GM23248 (cell line): Measurements from ENCODE around the gene KCNQ1OT1. TPM values are rescaled to one million over a fixed set of nuclear protein-coding genes. Genes with fewer than 3 reads are reported as not detected.

Source experiments
- DNase-seq: peaks from one replicate; pipeline ENCODE4 v3.0.0-alpha.2; 2015
- H2AFZ ChIP-seq: fragments of 200-600 bp; sonication (generic); 2 replicates; pipeline ENCODE4 v1.6.1; 2016; ENCODE audit warnings: antibody characterized with exemption
- H3F3A ChIP-seq: fragments of 200-600 bp; sonication (generic); 2 replicates; pipeline ENCODE4 v1.6.1; 2016; ENCODE audit warnings: mild to moderate bottlenecking, antibody characterized with exemption, mixed run types; ENCODE audit not compliant: insufficient read depth
- H3K27ac ChIP-seq: fragments of 200-600 bp; sonication (generic); 2 replicates; pipeline ENCODE4 v1.5.1; 2016; ENCODE audit warnings: mild to moderate bottlenecking
- H3K27me3 ChIP-seq: fragments of 200-600 bp; sonication (generic); replicated peaks from 2 replicates; pipeline ENCODE4 v1.6.1; 2016; ENCODE audit warnings: mild to moderate bottlenecking; ENCODE audit not compliant: insufficient read depth
- H3K36me3 ChIP-seq: fragments of 200-600 bp; sonication (generic); 2 replicates; pipeline ENCODE4 v1.6.1; 2016; ENCODE audit warnings: low read depth, mild to moderate bottlenecking
- H3K4me1 ChIP-seq: fragments of 200-600 bp; sonication (generic); 2 replicates; pipeline ENCODE4 v1.6.1; 2016; ENCODE audit warnings: mild to moderate bottlenecking; ENCODE audit not compliant: insufficient read depth
- H3K4me2 ChIP-seq: fragments of 200-600 bp; sonication (generic); one replicate; pipeline ENCODE4 v1.6.1; 2016; ENCODE audit warnings: mild to moderate bottlenecking; ENCODE audit not compliant: unreplicated experiment
- H3K4me3 ChIP-seq: fragments of 200-600 bp; sonication (generic); 2 replicates; pipeline ENCODE4 v1.5.1; 2016; ENCODE audit warnings: mild to moderate bottlenecking
- H3K79me2 ChIP-seq: fragments of 200-600 bp; sonication (generic); 2 replicates; pipeline ENCODE4 v1.6.1; 2016; ENCODE audit warnings: mild to moderate bottlenecking; ENCODE audit not compliant: insufficient read depth
- H3K9ac ChIP-seq: fragments of 200-600 bp; sonication (generic); 2 replicates; pipeline ENCODE4 v1.6.1; 2016; ENCODE audit warnings: mild to moderate bottlenecking
- H3K9me2 ChIP-seq: fragments of 200-600 bp; sonication (generic); 2 replicates; pipeline ENCODE4 v1.6.1; 2016; ENCODE audit warnings: mixed run types, mild to moderate bottlenecking, moderate library complexity; ENCODE audit not compliant: insufficient read depth
- H3K9me3 ChIP-seq: fragments of 200-600 bp; sonication (generic); one replicate; pipeline ENCODE4 v1.6.1; 2017; ENCODE audit warnings: low read depth
- H4K20me1 ChIP-seq: fragments of 200-600 bp; sonication (generic); 2 replicates; pipeline ENCODE4 v1.6.0; 2016; ENCODE audit not compliant: insufficient read depth
- EZH2 ChIP-seq: fragments of 200-600 bp; sonication (generic); IDR thresholded peaks from 2 replicates; pipeline ENCODE4 v1.6.1; 2018; ENCODE audit warnings: antibody characterized with exemption, mild to moderate bottlenecking; ENCODE audit not compliant: insufficient read depth, poor library complexity, severe bottlenecking
- EZH2phosphoT487 ChIP-seq: fragments of 200-600 bp; sonication (generic); IDR thresholded peaks from 2 replicates; pipeline ENCODE4 v1.6.1; 2018; ENCODE audit warnings: antibody characterized with exemption, moderate library complexity, mild to moderate bottlenecking, low read depth; ENCODE audit not compliant: insufficient read depth
- WGBS, 2 experiments: methylation state at CpG; one replicate each; pipeline ENCODE4 v1.1.6; 2015 to 2017; ENCODE audit warnings: low lambda C conversion rate in 2 of 2, low coverage in 1 of 2; ENCODE audit errors: missing lambda C conversion rate in 2 of 2; 5-methylcytosine and 5-hydroxymethylcytosine counted together
- in situ Hi-C: fragments of 300-500 bp; cut with MboI; formaldehyde crosslinking; loops from 2 replicates; pipeline ENCODE4 v1.15.0; 2020
- polyA plus RNA-seq: library from polyadenylated mRNA; unstranded; fragments of >200 nt; fragmentation: Nextera tagmentation; extraction: Ambion mirVana; gene quantifications from 2 replicates; pipeline ENCODE4 v1.2.1, GENCODE V29; 2016
- total RNA-seq: library from RNA; depleted of rRNA; stranded (reverse); fragments of >200 nt; shearing (Covaris generic); gene quantifications from 2 replicates; pipeline ENCODE4 v1.2.3, GENCODE V29; 2014

KCNQ1OT1 gene
- total and polyA plus RNA-seq, 2 experiments from 2014 or later = 0.49 to 0.86 TPM

GRCh38 chr11:2586793-2587131, 113.0 kb downstream of the KCNQ1OT1 start:
- Histone ChIP-seq H3K79me2 (no peaks in the 10 kb centered on the region), H3K9me3 (no peaks in the 10 kb centered on the region), H3K27me3 (peaks cover 3% of the 10 kb centered on the region), H3K9me2 (no peaks in the 10 kb centered on the region), H3K27ac (no peak overlapping the region), H3K36me3 (no peaks in the 10 kb centered on the region), H3K4me1 (no peaks in the 10 kb centered on the region), H3F3A (no peaks in the 10 kb centered on the region), H3K9ac (no peak overlapping the region), H2AFZ (no peak overlapping the region), H3K4me3 (no peak overlapping the region), H3K4me2 (no peak overlapping the region), H4K20me1 (no peaks in the 10 kb centered on the region)
- DNase-seq = no peak
- in situ Hi-C loops = no loop called here
- TF ChIP-seq EZH2phosphoT487 (no peak), EZH2 (no peak)
- WGBS, 2 experiments = 42 to 51% methylated on average over 5 of the region's 5 CpGs

- no peaks in the 10 kb centered on the region for H3K79me2 ChIP-seq
- H3K36me3 ChIP-seq = no peaks in the 10 kb centered on the region
- no peak for DNase-seq
- no peak overlapping the region for H3K4me3 ChIP-seq
- TF ChIP-seq EZH2 (no peak), EZH2phosphoT487 (no peak)
- 61% methylated on average over 17 to 18 of the region's 18 CpGs for WGBS, 2 experiments
- no peaks in the 10 kb centered on the region for H3K9me2 ChIP-seq
- no peak overlapping the region for H3K27ac ChIP-seq
- in situ Hi-C loops = no loop called here
- H2AFZ ChIP-seq = no peak overlapping the region
- H3K9me3 ChIP-seq = no peaks in the 10 kb centered on the region
- H3K4me1 ChIP-seq = no peaks in the 10 kb centered on the region
- no peaks in the 10 kb centered on the region for H3F3A ChIP-seq
- H4K20me1 ChIP-seq = no peaks in the 10 kb centered on the region
- no peak overlapping the region for H3K4me2 ChIP-seq
- H3K27me3 ChIP-seq = peaks cover 3% of the 10 kb centered on the region; the same call in 1 of the 2 replicates
- no peak overlapping the region for H3K9ac ChIP-seq
Measured at GRCh38 chr11:2586087-2586792, 113.6 kb downstream of the KCNQ1OT1 start.

- Histone ChIP-seq H3K9me2 (no peaks in the 10 kb centered on the region), H3F3A (no peaks in the 10 kb centered on the region)
- no peak for DNase-seq
Measured at GRCh38 chr11:2585566-2586086, 114.2 kb downstream of the KCNQ1OT1 start.

GRCh38 chr11:2584812-2585565, 114.8 kb downstream of the KCNQ1OT1 start:
- H3K27me3 ChIP-seq = peaks cover 2% of the 10 kb centered on the region; the same call in 1 of the 2 replicates
- no peak for TF ChIP-seq EZH2
- no peak for TF ChIP-seq EZH2phosphoT487
- WGBS, 2 experiments = 78 to 83% methylated on average over 17 of the region's 18 CpGs
- H3K4me2 ChIP-seq = no peak overlapping the region
- H3K9me3 ChIP-seq = no peaks in the 10 kb centered on the region
- H3K4me3 ChIP-seq = no peak overlapping the region
- H3F3A ChIP-seq = no peaks in the 10 kb centered on the region
- H3K9ac ChIP-seq = no peak overlapping the region
- H3K79me2 ChIP-seq = no peaks in the 10 kb centered on the region
- H3K9me2 ChIP-seq = no peaks in the 10 kb centered on the region
- H3K27ac ChIP-seq = no peak overlapping the region
- in situ Hi-C loops = no loop called here
- DNase-seq = no peak
- H4K20me1 ChIP-seq = no peaks in the 10 kb centered on the region
- no peaks in the 10 kb centered on the region for H3K36me3 ChIP-seq
- no peaks in the 10 kb centered on the region for H3K4me1 ChIP-seq
- no peak overlapping the region for H2AFZ ChIP-seq

More at GRCh38 chr11:2585566-2586086, 114.2 kb downstream of the KCNQ1OT1 start:
- H2AFZ ChIP-seq = no peak overlapping the region
- WGBS, 2 experiments = 61 to 63% methylated on average over 6 of the region's 6 CpGs
- no peaks in the 10 kb centered on the region for H3K4me1 ChIP-seq
- no peaks in the 10 kb centered on the region for H3K79me2 ChIP-seq
- H3K27me3 ChIP-seq = peaks cover 3% of the 10 kb centered on the region; the same call in 1 of the 2 replicates
- H3K9me3 ChIP-seq = no peaks in the 10 kb centered on the region
- H3K9ac ChIP-seq = no peak overlapping the region
- TF ChIP-seq EZH2phosphoT487 (no peak), EZH2 (no peak)
- in situ Hi-C loops = no loop called here
- H3K36me3 ChIP-seq = no peaks in the 10 kb centered on the region
- H4K20me1 ChIP-seq = no peaks in the 10 kb centered on the region
- H3K4me2 ChIP-seq = no peak overlapping the region
- H3K27ac ChIP-seq = no peak overlapping the region
- H3K4me3 ChIP-seq = no peak overlapping the region
